SIG-M5 treated with dmso at 0.1 percent for 504 hours (cell line): ENCODE measurements around the gene CNTNAP5.
A peak's percentile ranks its signal among the peaks of the same experiment; 100 is the strongest.

ENCODE experiments used
- DNase-seq: peaks from one replicate; lab custom pipeline; 2025; ENCODE audit not compliant: unreplicated experiment; lab: John Stamatoyannopoulos, UW

Gene CNTNAP5

DNA sequence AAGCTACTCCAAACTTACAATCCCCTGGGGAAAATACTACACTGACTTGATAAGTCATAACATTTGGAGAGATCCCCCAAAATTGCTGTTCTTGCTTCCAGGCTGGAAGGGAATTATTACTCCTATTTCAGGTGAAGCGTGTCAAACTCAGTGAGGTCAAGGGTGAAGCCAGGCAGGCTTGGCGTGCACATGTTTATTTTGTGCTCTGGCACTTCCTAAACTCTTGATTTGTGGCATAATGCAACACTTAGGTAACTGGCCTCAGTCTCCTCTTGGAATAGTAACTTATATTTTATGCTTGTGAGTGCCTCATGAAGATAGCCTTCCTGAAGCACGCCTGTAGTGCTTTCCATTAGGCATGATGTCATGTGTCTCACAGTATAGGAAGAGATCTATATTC is 751.2 kb downstream of the CNTNAP5 start:
- no peak for DNase-seq

DNA sequence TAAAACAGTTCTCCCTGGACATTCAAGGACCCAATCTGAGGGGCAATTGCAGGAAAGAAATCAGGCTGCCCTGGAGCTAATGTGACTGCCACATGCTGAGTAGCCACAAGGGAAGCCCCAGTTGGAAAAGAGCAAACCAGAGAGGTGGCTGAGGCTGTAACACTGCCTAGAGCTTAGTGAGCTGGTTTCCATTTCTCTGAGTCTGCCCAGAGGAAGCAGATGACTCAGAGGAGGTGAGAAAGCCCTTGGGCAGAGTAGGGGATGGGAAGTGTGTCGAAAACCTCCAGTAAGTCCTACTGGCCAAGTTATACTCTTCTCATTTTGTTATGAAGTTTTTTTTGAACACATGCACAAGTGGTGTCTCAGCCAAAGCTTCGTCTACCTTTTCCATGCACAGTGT is 753.0 kb downstream of the CNTNAP5 start:
- no peak for DNase-seq

DNA sequence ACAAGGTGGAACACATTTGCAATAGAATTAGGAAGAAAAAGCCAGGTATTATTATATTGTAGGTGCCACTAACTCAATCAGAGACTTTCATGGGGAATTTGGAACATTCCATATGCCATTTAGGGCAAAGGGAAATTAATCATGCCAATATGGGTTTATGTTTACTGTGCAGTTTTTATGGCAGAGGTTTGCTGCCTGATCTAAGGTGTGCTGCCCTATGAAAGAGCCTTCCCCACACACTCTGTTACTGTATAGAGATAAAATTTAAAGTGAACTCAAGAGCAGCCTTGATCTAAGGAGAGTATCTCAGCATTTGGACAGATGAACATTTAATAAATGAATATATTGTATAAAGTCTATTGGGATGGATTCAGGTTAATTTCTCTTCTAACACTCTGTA is 771.6 kb downstream of the CNTNAP5 start:
- DNase-seq: no peak

DNA sequence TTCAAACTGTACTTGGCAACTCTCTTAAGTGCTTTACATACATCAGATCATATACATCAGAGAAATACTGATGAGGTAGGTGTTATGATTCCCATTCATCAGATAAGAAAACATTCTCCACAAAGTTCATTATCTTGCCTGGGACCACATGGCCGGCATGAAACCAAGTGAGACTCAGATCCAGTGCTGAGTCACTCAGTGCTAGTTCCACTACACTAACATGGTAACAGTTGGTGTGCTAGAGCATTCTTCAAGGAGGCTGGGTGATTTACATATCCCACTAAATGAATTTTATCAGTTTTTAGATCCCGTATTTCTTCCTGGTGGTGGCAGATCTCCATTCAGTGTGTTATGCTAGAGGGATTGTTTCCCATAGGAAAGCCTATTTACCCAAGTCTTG is 772.0 kb downstream of the CNTNAP5 start:
- no peak for DNase-seq

DNA sequence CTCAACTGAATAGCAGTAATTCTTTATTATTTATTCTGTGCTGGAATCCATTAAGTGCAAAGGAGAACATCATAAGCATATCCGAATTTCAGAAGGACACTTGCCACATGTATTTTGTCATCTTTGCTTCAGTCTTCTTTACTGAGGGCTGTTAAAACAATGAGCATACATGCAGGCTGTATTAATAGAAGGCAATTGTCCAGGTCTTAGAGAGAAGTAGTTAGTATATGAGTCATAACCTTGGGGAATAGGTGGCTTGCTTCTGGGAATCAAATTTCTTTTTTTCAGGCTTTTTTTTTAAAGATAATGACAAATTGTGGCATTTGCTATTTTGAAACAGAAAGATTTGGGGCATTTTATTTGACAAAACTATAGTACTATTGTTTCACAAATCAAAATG is 773.5 kb downstream of the CNTNAP5 start:
- DNase-seq: no peak

DNA sequence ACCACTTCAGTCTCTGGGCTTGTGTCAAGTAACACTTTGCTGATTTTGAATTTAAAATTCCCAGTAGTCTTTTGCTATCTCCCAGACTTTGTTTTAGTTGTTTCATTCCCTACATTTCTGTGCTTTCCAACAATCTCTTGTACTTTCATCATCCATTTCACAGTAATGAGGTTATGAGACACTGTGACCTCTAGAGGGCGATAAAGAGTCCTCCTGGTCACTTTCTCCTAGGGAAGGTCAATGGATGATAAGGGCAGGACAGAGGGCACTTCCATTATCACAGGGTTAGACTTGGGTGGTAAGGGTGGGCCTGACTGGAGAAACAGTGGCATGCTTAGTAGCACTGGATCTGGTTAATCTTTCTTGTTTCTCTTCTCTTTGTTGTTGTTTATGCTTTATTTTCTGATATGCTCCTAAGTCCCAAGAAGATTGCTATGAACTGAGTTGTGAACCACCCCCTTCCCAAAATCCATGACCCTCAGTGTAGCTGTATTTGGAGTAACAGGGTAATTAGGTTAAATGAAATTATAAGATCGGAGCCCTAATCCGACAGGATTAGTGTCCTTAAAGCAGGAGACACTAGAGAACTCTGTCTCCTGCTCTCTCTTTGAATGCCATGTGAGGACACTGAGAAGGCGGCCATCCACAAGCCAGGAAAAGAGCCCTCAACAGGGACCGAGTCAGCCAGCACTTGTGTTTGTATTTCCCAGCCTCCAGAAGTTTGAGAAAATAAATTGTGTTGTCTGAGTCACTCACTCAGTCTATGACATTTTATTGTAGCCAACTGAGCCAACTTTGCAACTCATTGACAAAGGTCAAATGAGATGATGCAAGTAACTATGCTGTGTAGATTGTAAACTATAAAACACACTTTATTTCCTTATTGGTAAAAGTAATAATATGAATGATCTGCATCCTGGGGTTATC is 779.2 kb downstream of the CNTNAP5 start:
- peak; percentile 13 for DNase-seq

DNA sequence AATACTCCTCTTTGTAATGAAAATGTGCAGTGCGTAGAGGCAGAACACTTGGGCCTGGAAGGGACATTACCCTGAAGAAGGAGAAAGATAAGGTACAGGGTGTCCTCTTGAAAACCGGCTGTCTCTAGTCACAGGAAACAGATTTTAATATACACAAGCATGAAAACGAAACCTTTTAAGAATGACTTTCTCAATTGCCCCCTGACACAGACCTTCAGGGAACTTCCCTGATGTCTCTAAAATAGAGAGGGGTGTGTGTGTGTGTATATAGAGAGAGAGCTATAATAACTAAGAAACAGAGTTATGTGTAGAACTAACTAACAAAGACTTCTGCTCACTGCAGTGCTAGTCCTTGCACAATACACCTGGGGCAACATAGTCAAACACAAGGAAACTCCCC is 780.0 kb downstream of the CNTNAP5 start:
- no peak for DNase-seq

DNA sequence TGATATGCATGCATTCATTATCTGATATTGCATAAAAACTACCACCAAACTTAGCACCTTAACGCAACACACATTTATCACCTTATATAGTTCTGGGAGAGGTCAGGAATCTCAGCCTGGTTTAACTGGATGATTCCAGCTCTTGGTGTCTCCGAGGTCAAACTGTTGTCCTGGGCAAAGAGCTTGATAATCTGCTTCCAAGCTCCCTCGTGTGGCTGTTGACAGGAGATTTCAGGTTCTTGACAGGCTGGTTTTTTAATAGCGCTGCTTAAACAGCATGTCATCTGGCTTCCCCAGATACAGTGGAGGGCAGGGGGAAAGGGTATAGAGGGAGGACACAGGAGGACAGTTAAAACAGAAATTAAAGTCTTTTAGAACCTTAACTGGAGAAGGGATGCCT is 785.0 kb downstream of the CNTNAP5 start:
- DNase-seq: peak; percentile 36

DNA sequence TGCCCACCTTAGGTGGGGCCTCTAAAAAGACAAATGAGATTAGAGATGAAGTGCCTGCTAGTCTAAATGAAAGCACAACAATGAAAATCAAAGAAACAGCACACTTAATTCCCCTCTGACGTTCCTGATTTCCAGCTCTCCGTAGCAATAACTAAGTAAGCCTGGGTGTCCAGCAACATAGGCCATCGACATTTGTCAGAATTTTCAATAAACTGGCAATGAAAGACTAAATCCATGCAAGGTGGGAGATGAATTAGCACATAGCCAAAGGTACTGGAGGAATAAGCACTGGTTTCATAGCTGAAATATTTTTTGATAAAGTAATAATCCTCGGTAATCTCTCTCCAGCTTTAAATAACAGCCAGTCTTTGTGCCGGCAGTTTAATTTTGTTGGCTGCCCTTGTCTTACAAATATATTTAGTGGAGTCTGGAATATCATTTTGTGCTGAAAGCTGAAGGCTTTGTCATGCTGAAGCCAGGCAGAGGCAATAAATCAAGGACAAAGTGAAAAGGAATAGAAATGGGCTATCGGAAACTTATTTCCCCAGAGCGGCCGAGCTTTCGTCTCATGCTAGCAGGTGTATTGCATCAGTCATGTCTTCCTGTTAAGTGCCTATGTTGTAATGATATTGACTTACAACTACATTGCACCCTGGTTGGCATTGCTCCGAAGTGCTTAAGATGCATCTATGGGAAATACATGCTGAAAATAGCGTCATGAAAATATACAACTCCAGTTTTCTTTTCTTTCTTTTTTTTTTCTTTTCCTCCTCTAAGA is 790.1 kb downstream of the CNTNAP5 start:
- DNase-seq: no peak

DNA sequence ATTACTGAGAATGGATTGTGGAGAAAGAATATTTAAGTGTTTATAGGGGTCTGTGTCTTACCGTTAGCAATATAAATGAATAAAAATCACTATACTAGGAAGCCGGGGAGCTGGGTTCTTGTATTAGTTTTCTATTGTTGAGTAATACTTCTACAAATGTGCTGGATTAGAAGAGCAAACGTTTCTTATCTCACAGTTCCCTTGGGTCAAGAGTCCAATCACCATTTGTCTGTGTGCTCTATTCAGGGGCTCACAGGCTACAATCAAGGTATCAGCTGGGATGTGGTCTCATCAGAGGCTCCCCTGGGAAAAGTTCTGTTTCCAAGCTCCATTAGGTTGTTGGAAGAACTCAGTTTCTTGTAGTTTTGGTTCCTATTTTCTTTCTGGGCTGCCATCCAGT is 790.9 kb downstream of the CNTNAP5 start:
- no peak for DNase-seq

DNA sequence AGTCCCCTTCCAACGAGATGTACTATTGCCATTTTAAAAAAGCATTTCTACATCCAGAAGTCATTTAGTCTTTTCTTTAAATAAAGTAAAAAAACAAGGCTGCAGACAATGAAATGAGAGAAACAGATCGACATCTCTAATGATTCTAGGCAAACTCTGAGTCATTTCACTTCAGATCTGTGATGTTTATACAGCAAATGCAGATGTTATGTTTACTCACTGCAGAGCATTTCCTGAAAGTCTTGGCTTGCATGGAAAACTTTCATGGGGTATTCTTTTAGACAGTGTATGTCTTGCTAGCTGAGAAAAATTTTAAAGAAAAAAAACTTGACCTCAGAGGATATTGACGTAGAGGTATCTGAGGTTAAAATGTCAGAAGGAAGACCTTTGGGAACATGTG is 797.4 kb downstream of the CNTNAP5 start:
- DNase-seq: no peak

DNA sequence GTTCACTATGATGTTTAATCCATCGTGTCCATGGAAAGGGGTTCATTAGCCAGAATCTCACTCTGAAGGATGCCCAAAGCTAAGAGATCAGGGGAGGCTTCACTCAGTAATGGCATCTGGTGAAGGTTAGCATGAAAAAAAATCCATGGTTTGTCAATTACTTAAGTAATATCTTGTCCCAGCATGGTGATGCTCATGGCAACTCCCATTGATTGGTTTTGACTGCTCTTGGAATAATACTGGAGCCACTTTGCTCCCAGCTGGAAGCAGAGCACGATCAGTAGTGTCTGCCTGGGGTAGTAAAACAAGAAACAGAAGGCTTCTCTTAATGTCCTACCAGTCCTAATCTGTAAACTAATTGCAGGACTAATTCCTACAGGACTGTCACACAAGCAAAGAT is 799.4 kb downstream of the CNTNAP5 start:
- no peak for DNase-seq

DNA sequence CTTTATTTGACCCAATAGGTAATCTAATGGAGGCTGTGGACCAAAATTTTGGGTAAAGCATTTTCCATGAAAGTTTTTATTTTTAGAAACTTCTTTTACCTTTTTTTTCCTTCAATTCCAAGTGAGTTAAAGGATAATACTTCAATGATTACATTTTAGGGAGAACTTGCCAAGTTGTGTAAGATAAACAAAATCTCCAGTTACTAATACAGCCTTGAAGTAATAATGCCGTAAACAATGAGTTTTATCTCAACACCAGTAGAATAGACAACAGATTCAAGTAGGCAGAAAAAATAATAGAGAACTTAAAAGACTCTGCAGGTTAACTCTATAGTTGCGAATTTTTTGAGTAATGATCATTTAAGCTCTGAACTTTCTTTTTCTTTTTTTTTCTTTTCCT is 807.4 kb downstream of the CNTNAP5 start:
- no peak for DNase-seq

DNA sequence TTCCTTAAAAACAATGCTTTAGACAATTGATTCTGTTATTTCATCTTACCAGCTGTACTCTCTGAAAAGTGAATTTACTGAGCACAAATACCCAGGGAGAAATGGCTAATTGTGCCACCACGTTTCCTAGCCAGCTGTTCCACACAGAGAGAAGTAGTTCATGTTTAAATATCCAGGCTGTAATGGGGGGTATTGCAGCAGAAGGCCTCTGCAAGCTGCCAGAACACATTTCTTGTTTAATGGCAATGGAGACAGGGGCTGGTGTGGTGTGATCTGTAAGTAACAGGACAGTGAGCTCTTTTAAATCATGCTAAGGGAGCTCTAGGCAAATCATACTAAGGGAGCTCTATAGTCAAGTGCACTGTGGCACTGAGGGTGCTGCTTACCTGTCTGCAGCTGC is 809.2 kb downstream of the CNTNAP5 start:
- no peak for DNase-seq

DNA sequence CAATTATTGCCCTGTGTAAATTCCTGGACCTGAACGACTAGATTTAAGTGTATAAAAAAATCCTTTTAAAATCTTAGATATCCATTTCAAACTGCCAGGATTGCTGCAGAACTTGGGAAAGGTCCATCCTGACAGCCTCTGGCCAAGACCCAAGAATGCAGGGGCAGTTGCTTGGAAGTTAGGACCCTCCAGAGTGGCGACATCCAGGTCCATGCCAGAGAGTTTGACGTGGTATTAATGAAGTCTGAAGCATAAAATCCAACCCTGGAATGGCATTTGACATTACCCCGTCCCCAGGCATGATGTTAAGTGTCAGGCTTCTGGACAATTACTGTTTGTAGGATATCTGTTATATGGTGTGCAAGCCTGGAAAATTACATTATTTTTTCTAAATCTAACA is 810.2 kb downstream of the CNTNAP5 start:
- no peak for DNase-seq

DNA sequence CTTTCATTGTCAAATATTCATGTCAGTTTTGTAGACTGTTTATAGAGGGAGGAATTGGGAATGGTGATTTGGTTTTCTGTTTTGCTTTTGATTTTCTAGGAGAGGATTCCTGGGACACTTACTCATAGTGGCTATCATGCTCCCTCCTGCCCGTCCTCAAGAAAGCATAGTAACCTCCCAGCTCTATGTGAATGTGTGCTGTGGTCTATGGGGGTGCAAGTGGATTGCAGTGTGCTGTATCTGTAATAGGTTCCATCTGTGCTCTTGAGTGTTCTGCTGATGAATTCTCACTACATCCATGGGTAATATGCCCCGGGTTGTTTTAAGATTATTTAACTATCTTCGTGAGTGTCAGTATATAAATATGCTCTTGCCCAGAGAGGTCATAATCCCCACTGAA is 811.3 kb downstream of the CNTNAP5 start:
- no peak for DNase-seq

DNA sequence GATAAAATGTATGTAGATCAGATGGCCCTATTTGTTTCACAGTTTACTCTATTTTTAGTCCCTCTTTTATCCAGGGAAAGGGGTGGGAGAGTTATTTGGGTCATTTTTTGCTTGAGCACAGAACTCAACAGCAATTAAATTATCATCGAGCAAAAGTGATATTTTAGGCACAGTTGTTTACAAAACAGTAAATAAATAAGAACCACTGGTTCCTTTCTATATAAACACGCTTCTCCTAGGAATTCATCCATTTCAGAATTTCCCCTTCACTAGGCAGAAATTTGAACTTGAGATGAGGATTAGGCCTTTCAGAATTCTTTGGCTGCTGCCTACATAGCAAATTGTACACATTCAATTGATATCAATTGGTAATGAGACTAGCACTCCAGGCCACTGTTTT is 812.4 kb downstream of the CNTNAP5 start:
- no peak for DNase-seq

DNA sequence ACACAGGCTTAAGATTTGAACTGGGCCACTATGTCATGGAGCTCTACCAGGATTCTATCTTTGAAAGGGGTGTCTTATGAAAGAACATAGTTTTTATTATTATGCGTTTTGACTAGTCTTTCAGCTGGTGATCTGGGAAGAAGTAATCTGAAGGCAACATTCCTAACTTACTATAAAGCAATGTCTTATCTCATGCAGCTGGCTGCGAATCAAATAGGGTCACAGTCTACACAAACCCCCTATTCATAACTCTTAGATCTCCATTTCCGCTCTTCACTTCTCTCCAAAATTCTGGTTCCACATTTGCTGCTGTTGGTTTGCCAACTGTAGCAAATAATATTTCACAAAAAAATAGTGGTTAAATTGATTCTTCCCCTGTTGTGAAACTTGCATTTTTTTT is 813.3 kb downstream of the CNTNAP5 start:
- DNase-seq: no peak

DNA sequence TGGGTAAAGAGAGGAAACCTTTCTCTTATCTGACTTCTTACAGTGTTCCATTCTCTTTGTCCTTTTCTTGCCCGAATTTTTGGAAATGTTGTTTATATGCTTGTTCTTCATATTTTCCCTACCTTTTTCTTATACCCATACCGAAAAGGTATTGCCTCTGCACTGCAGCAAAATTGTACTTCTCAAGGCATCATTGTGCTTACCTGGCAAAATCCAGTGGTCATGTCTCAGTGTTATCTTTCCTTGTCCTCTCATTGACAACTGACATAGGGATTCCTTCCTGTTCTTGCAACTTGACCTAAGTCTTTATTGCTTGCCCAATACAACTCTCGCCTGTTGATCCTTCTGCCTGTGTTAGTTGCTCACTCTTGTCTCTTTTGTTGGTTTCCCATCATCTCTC is 842.2 kb downstream of the CNTNAP5 start:
- DNase-seq: no peak

DNA sequence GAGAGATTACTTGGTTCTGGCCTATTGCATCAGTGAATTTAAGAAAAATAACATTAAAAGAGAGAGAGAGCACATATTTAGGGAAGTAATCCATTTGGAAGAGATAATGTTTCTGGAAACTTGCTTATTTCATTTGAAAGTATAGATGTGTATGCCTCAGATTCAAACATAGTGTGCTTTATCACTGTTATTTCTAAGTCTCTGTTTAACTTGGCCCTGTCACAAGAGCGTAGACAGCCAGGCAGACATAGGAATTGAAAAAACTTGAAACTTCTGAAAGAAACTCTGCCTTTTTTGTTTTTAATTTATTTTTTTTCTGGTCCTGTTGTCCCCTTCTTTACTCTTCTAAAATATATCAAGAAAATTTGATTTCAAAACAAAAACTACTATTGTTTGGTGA is 849.1 kb downstream of the CNTNAP5 start:
- DNase-seq: no peak

DNA sequence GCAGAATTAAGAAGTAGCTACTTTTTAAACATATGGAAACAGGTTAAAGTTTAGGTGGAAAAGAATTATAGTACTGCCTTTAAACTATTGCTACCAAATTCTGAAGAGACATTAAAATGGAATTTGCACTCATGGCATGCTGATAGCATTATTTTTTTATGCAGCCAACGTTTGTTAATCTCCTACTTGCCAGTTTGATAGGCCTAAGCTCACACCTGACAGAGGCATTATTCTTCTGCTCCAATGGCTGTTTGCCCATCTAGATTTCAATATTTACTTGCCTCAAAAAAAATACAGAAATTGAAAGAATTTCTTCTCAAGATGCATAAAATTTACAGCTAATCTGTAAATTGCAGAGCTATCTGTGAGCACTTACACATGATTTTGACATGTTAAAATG is 849.6 kb downstream of the CNTNAP5 start:
- no peak for DNase-seq

DNA sequence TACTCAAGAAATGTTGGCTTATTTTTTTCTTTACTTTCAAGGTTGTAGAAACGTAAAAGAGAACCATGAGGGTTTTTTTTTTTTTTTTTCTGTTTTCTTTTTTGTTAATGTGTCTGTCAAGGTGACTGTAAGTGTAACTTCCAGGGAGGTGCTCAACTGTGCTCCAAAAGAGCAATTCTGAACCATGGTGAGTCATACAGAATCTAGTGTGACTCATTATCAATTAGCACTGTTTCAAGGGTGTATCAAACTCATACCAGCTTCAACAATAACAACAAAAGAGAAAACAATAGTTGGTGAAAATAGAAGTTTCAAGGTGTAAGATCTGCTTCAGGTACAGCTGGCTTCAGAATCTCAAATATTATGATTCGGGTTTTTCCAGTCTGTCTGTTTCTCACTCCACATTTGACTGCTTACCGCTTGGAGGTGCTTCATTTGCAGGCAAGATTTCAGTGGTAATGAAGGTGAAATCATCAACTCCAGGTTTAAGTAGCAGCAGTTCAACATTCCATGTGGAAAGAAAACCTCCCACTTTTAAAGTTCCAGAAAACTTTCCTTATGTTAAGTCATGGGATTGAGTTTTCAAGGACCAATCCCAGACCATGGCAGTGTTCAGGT is 850.6 kb downstream of the CNTNAP5 start:
- no peak for DNase-seq
